GM18498 (cell line): Measurements from ENCODE around the gene FAM120AOS.
A peak's percentile ranks its signal among the peaks of the same experiment; 100 is the strongest.

Source experiments
- ATAC-seq: cut with Tn5 transposase; IDR thresholded peaks from one replicate; pipeline ENCODE4 v1.9.1; 2021; ENCODE audit warnings: mild to moderate bottlenecking, moderate library complexity; ENCODE audit not compliant: unreplicated experiment

FAM120AOS gene

DNA sequence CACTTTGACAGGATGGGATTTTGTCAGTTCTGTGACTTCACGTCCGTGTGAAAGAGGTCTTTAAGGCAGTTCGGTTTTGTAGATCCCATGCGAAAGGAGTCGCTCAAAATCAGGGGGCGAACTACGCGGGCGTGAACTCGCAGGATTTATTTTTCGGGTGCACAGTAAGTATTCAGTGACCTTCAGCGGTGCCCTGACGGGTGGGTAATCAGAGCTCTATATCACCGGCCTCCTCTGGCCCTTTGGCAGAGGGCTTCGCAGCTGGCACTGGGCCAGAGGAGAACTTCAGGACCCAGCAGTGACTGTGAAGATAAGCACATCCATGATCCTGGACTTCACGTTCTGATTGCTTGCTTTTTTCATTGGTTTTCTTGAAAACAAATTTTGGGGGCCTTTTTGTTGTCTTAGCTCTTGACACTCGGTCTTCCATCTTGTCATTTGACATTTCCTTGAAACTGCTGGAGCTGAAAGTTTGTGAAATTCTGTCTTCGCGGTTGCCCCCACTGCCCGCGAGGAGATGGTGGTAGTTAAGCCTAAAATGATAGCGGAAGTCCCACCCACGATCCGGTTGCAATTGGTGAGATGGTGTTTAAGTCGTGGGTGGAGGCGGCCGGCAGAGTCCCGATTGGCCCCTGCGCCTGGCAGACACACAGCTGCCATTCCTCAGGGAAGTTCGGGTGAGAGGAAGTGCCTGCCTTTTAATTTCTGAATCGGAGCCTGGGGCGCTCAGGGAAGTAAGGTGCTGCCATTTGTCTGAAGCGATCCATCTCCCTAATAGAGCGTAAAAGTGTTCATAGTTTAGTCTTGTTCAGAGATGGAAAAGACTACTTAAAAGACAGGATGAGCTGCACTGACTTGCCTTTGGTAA, at the start of gene FAM120AOS:
Gene FAM120AOS (minus strand): TSS at position 535 of the 868 bp plus-strand sequence. CDS start 872 bp downstream, outside the sequence.
- ATAC-seq = peak; percentile 64

DNA sequence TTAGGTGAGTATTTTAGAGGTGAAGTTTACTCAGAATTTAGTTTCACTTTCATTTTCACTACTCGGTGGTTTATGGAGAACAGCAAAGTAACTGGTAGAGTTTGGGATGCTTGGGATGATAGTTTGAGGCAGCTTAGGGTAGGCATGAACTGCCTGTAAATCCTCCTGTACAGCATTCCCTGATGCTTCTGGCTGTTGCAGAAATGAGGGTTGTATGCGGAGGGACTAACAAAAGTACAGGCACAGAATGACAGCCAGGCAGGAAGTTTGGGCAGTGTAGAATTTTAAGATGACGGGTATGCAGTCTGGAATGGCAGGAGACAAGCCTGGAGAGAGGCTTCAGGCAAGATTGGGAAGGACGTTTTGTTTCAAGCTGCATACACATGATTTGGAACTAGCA, 48.0 kb upstream of the FAM120AOS start:
- no peak for ATAC-seq

DNA sequence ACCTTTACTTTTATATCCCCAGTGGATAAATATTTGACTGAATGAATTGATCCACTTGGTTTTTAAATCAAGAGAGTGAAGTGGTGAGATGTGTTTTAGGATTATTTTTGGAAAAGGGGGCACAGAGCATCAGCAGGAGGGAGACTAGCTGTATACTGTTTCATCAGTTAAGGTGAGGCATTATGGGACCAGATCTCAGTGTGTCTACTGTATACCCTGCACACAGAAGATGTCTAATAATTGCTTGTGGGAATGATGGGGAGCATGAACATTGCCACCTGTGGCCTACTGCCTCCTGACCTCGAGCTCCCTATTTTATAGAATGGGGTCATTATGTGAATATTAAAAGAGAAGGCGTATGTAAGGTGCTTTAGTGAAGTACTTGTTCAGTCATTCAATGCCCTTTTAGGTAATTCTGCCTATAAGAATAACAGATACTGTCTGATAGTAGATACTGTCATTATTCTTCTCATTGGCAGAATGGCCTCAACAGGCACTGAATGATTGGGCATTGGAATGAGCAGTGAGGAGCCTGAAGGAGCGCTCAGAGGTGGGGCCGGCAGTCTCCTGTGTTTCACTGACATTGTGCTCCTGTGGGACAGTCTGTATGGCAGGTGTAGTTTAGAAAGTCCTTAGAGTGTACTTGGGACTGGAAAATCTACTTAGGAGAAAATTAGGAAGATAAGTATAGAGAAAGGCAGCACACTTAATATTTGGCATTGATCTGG, 47.4 kb upstream of the FAM120AOS start:
- ATAC-seq = no peak

DNA sequence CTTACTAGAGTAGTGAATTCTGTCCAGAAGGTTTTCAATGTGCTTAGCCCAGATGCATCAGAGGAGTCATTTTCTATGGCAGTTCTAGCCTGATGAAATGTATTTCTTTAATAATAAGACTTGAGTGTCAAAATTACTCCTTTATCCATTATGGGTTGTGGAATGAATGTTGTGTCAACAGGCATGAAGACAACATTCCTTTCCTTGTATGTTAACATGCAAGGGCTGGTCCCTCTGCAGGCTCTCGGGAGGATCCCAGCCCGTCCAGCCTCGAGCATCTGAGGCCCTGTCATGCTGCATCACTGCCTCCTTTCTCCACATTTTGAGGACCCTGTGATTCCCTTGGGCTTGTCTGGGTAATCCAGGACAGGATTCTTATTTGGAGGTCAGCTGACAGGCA, 42.9 kb upstream of the FAM120AOS start:
- no peak for ATAC-seq

DNA sequence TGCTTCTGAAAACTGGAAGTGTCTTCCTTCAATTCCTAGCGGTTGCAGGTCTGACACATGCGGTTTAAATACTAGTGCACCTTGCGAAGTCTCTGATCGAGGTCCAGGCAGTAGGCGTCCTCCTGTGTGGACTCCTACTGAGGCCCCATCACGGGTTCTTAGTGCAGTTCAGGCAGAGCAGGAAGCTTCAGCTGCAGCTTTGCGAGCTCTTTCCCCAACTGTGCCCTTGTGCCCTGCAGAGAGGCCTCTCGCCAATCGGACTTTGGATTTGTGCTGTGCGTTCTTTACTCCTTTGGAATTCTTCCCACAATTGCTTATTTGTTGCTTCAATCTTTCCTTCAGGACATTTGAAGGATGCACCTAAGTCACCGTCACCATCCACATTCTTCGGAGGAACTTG, 40.6 kb upstream of the FAM120AOS start:
- no peak for ATAC-seq

DNA sequence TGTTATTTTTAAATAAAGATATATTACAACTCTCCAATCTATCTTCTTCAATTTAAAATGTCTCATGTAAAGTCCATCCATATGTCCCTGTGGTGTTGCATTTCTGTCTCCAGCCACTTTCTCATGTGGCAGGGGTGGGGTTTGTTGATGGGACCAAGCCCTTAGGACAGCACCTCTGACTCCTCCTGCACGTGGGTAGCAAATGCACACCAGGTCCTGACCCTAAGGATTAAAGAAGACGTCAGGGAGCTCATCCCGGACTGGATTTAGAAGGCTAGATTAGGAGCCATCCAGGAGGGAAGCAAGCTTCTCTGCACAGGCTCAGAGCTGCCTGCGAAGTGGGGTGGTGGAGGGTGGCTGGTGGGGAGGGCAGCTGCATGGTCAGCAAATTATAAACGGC, 38.9 kb upstream of the FAM120AOS start:
- ATAC-seq = no peak

DNA sequence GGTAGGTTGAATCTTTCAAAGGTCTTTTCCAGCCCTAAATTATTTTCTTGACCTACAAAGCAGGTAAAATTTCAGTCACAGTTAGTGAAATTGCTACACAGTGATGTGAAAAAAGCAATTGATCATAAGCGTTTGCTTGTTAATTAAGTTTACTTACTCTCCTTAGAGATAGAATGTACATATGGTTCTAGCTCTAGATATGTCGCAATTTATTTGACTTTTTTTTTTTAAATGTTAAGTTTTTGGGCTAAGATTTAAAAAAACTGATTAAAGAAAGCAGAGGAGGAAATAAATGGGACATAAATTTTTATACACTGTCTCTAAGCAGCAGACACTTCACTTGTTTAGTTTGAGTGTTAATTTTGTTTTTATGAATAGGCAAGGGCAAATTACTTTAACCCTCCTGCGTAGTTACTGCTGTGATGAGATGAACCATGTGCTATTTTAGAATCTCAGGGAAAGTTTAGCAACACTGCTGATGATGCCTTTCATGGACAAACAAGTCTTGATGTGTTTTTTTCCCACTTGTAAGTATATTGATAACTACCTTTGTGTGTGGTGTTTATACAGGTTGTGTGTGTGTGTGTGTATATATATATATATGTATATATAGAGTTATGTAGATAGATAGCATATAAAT, 38.3 kb upstream of the FAM120AOS start:
- no peak for ATAC-seq

DNA sequence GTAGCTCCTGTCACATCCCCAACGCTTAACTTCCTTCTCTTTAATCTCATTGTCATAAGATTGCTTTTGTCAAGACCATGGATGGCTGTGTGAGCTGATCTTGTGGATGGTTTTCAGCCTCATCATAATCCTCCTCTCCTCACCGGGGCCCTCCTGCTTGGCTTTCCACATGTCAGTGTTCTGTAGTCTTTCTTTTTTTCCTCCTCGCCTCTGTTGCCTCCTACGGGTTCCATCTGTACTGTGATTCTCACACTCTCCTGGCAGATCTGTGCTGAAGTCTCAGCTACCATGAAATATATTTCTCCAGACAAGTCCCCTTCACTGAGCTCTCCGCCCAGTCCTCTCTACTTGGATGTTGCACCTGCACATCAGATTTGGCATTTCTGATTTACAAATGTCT, 34.9 kb upstream of the FAM120AOS start:
- ATAC-seq = no peak

DNA sequence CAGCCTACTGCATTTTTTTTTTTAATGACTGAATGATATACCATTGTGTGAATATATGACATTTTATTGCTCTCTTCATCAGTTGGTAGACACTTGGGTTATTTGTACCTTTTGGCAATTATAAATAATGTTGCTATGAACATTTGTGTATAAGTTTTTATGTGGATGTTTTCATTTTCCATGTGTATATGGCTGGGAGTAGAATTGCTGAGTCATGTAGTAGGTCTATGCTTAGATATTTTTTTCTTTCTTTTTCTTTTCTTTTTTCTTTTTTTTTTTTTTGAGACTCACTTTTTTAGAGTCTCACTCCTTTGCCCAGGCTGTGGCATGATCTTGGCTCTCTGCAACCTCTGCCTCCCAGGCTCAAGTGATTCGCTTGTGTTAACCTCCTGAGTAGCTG, 32.9 kb upstream of the FAM120AOS start:
- no peak for ATAC-seq

DNA sequence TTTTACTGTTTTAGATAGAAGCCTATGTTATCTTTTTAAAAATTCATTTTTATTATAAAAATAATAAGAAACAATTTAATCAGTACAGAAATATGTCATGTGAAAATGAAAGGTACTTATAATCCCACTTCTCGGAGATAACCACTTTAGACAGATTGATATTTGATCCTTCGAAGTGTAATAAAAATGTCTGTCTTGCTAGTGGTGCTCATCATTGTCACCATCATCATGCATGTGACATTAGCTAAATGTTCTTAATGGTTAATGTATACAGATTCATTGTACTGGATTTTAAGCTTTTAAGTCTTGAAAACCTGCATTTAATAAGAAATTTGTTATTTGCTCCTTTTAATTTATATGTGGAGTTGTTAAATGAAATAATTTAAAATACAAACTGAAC, 30.1 kb upstream of the FAM120AOS start:
- no peak for ATAC-seq

DNA sequence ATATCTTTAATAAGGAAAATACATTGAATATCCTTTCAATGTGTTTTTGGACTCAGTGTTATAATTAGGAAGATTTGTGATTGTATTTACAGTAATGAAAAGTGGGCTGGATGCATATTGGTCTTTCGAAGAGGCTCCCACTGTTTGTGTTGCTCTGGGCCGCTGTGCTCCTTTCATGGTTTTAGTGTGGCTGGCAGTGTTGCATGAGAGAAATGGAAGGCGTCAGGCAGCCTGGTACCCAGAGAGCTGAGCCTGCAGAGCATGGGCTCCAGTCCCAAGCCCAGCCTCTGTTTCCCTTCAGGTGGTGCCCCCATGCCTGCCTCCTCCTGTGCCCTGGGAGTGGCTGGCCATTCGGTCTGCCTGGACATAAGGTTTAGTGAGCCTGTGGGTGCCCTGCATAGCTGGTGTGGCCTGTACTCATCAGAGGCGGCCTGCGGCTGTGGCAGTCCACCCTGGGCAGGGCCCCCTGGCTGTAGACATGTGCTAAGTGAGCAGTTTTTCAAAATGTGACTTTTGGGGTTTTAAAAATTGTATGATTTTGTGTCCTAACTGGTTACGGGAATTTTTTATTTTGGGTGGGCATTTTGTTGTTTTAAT, 27.4 kb upstream of the FAM120AOS start:
- no peak for ATAC-seq

DNA sequence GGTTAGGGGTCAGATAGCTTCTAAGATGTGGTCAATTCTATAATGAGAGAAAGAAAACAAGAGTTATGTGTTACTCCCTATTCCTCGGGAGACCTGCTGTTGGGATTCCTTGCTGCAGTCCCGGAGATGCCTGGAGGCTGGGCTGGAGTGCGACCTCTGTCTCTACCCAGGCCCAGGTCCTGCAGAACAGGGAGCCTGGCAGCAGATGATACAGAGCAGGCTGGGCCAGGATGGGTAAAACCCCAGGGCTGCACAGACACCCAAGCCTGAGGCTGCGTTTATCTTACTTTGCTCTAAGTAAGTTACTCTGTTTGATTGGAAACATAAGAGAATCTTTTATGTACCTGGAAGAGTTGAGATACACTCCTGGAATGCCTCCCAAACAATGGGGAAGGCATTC, 26.9 kb upstream of the FAM120AOS start:
- ATAC-seq = no peak

DNA sequence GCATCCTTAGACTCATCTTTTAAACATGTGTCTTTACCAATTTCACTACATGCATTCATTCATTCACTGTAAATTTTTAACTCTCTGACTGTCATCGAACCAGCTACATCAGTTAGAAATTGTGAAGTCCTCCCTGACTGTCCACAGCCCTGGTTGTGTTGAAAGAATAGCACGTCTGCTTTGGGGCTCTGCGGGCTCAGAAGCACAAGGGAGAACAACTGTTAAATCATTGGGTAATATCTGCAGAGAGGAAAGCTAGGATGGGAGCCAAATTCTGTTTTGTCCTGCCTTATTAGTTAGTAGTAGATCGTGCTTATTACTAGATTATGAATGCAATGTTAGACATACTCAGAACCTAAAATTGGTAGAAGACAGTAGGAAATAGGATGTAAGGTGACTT, 26.3 kb upstream of the FAM120AOS start:
- no peak for ATAC-seq

DNA sequence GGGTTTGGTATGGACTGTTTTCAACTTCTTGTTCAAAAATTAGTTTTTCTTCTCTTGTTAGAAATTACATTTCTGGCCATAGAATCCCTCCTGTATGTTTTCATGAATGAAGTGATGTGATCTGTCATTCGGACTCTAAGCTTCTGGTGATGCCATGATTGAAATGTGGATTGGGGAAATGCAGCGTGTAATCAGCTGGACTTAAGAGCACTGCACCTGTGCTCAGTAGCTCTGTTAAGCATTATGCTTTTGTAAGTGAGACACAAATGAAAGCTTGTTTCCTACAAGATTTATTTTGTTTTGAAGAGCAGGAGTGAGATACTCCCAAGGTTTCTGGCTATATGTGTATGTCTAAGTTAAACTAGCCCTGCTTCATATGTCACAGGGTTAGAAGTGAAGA, 24.0 kb upstream of the FAM120AOS start:
- no peak for ATAC-seq

DNA sequence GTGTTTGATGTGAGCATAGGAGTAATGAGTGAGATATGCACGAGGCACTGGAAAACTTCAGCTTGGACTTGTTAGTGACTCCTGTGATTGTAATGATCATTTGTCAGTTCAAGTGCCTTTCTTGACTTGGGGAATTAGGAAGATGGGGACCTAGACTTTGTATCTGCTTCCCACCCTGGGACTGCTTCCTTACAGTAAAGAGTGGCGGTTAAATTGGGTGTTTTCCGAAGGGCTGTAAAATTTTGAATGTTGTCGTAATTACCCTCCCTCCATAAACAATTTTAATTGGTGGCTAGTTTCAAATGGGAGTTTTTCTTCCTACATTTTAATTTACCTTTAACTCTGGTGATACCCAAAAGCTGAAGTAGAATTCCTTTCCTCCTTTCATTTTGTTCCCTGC, 23.5 kb upstream of the FAM120AOS start:
- no peak for ATAC-seq

DNA sequence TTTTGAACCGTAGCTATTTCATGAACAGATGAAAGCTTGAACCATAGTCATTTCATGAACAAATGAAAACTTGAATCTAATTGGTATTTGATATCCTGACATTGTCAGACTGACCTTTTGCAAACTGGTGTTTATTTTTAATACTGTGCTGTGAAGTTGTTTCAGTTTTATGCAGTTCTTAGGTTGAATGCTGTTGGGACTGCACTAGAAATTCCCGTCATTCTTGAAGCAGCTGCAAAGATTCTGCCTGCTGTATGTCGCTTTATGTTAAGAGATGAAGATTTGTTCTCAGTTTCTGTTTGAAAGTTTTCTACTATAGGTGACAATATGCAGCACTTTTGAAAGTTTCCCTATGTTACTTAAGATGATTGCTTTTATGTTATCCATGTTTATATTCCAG, 22.5 kb upstream of the FAM120AOS start:
- no peak for ATAC-seq

DNA sequence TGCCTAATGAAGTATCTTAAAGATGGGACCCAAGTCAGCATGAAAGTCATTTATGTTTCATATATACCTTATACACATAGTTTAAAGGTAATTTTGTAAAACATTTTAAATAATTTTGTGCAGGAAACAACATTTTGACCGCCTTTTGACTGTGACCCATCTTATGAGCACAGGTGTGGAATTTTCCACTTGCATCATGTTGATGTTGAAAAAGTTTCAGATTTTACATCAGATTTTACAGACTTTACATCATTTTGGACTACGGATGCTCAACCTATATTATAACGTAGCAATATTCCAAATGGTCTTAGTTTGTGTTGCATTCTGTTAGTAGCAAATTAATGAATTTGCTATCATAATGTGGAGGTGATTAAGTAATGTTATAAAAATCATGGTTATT, 21.7 kb upstream of the FAM120AOS start:
- no peak for ATAC-seq

DNA sequence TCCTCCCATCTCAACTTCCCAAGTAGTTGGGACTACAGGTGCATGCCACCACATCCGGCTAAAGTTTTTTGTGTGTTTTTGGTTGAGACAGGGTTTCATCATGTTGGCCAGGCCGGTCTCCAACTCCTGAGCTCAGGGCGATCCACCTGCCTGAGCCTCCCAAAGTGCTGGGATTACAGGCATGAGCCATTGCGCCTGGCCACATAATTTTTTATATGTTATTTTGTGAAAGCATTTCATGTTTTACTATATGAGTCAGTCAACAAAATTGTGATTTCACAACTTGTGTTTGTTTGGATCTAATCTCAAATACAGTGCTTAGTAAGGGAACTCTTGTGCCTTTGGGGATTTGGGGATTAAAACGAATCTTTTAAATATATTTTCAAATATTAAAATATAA, 20.0 kb upstream of the FAM120AOS start:
- ATAC-seq = no peak

DNA sequence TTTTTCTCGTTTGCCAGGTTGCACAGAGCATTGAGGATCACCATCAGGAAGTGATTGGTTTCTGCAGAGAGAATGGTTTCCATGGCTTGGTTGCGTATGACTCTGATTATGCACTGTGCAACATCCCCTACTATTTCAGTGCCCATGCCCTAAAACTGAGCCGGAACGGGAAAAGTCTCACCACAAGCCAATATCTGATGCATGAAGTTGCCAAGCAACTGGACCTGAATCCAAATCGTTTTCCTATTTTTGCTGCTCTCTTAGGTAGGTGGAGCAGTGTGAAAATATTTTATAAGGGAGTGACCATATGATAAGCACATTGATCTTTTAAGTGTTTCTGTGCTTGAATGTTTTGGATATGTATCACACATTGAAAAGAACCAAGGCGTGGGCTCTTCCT, 17.7 kb upstream of the FAM120AOS start:
- no peak for ATAC-seq

DNA sequence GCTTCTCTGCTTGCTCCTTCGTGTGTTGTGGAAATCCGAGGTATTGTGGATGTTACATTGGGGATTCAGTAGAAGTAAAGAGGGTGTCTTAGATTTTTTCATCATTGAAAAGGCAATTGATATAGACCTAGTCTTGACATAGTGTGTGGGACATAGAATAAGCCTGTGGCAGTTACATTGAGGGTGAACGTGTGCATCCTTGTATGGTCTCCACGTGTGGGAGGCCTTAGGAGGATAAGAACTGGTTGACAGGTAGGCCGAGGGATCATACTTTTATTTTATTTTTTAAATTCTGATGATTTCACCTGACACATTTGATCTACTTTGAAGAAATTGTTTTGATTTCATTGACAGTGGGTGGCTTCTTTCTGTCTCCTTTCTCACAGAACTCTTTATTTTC, 17.0 kb upstream of the FAM120AOS start:
- ATAC-seq = no peak

DNA sequence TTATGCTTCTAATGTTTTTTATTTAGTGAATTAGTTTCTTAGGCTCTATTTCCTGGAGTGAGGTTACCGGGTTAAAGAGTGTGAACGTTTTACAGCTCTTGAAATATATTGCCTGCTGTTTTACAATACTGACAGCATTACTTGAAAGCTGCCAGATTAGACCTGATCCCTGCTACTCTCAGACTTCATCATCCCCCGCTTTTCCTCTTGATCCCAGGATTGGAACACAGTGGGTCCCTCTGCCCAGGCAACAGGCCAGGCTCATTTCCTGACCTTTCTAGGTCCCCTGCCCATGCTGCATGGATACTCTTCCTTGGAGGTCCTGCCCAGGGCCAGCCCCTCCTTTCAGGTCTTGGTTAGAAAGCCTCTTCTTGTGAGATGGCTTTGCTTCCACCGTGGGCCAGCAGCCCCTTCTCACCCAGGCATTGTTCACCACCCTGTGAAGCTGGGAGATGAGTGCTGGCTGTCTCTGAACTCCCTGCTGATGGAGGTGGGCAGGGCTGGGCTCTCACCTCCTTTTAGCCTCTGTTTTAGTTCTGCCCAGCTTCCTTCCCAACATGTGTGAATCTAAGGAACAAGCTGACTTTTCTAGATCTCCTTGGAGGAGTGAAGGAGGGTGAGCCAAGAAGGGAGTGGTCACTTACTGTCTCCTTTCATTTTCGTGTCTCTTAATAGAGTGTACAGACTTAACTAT, 15.5 kb upstream of the FAM120AOS start:
- ATAC-seq = no peak
